Measurements from ENCODE around the gene GPBP1. TPM values are rescaled to one million over a fixed set of nuclear protein-coding genes. Genes with fewer than 3 reads are reported as not detected.

The GPBP1 gene
- total and polyA plus RNA-seq, 8 donors = 23.4 to 54.0 (median 29.0) TPM

DNA sequence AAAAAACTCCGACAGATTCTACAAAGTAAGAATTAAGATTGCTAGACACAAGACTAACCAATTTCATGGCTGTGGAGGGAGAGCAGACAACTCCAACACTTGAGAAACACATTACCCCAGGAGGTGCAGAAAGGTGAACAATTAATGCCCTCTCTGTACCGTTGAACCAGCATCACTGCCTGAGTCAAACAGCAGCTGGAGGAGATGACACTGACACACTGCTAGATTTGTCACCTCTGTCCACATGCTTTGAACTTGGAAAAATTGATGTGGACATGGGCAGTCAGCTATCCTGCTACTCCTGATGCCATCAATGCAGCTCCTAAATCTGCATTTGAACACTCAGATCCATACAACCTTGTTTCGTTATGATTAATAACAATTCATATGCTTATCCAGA is 51.7 kb downstream of the GPBP1 start:
- TF ChIP-seq CTCF (IDR thresholded peaks at IDR 0.05) = no peak
- Histone ChIP-seq H3K9me3 (no peaks in the 10 kb centered on the region), H3K27ac (no peak overlapping the region), H3K4me1 (no peaks in the 10 kb centered on the region), H3K36me3 (no peaks in the 10 kb centered on the region), H3K27me3 (no peaks in the 10 kb centered on the region), H3K4me3 (no peak overlapping the region)
- intact Hi-C loops (cut with DNase I) = loop anchor here in 2 of 3 donors (10.0 kb wide), 2 partner anchors 91 to 321 kb away; partner anchors contain the start of gene SETD9 (in 2 of the 2)
- FAIRE-seq (no peak), DNase-seq (no peak), ATAC-seq (no peak)
- WGBS, 2 donors = 77 to 81% methylated on average over 3 of the region's 3 CpGs

- intact Hi-C loops (cut with DNase I) = loop anchor here in 2 of 3 donors (10.0 kb wide), 2 partner anchors 95 to 325 kb away; partner anchors contain the start of gene SETD9 (in 2 of the 2)
- FAIRE-seq = no peak
- no peak for TF ChIP-seq CTCF (IDR thresholded peaks at IDR 0.05)
- Histone ChIP-seq H3K9me3 (no peaks in the 10 kb centered on the region), H3K4me3 (no peak overlapping the region), H3K4me1 (peaks cover 0 to 3% (median 0%) of the 10 kb centered on the region in 3 donors), H3K36me3 (peaks cover 0 to 26% (median 0%) of the 10 kb centered on the region in 3 donors), H3K27ac (no peak overlapping the region), H3K27me3 (no peaks in the 10 kb centered on the region)
- ATAC-seq = no peak
- no peak for DNase-seq
- 99 to 100% methylated on average over 4 of the region's 4 CpGs for WGBS, 2 donors
Measured at GRCh38 chr5:57229313-57229712, 55.5 kb downstream of the GPBP1 start.

- no peak for TF ChIP-seq CTCF (IDR thresholded peaks at IDR 0.05)
- no peak overlapping the region for H3K27ac ChIP-seq
- peaks cover 0 to 26% (median 0%) of the 10 kb centered on the region in 3 donors for H3K36me3 ChIP-seq
- no peak overlapping the region for H3K4me3 ChIP-seq
- no peaks in the 10 kb centered on the region for H3K27me3 ChIP-seq
- DNase-seq (no peak), ATAC-seq (peak in 2 of 4 donors; percentile 32 to 37), FAIRE-seq (no peak)
- H3K4me1 ChIP-seq = peaks cover 0 to 3% (median 0%) of the 10 kb centered on the region in 3 donors
- intact Hi-C loops (cut with DNase I) = no loop called here
- 87 to 88% methylated on average over 4 of the region's 4 CpGs for WGBS, 2 donors
- no peaks in the 10 kb centered on the region for H3K9me3 ChIP-seq
Measured at GRCh38 chr5:57231607-57232006, 57.7 kb downstream of the GPBP1 start.

DNA sequence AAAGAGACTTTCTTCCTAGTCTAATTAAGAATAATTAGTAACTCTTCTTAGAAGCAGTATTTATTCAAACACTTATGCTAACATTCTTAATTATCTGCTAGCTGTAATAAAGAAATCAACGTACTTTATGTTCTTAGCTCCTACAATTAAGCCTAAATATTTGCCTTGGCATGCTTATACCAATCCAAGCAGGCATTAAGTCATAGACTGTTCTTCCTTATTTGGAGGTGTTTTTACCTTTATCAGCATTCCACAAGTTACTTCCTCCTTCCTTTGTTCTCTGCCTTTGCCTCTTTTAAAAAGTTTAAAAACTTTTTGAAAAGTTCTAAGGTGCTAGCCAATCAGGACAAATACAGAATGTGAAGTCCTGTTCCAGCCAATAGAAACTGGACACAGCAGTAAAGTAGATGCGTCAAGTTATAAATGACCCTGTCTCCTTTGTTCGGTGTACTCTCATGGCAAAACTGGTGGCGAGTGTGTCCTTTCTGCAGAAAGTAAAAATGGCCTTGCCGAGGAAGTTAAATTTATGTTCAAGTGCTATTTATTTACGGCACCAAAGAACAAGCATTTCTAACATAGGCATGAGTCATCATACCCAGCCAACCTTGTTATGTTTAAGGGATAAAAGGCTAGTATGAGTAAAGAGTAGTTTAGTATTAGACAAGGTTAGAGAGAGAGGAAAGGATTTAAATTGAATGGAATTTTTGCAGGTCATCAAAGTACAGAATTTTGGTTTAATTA is 58.6 kb downstream of the GPBP1 start:
- ATAC-seq = peak; percentile 30 to 57 (median 42)
- no peak overlapping the region for H3K27ac ChIP-seq

More for the DNA sequence above, 58.6 kb downstream of the GPBP1 start:
- DNase-seq = no peak
- peaks cover 0 to 3% (median 0%) of the 10 kb centered on the region in 3 donors for H3K4me1 ChIP-seq
- no peak for TF ChIP-seq CTCF (IDR thresholded peaks at IDR 0.05)
- no peak for FAIRE-seq
- intact Hi-C loops (cut with DNase I) = no loop called here
- no peaks in the 10 kb centered on the region for H3K9me3 ChIP-seq
- no peaks in the 10 kb centered on the region for H3K27me3 ChIP-seq
- H3K36me3 ChIP-seq = peaks cover 0 to 26% (median 0%) of the 10 kb centered on the region in 3 donors
- H3K4me3 ChIP-seq = no peak overlapping the region
- 84 to 86% methylated on average over 6 of the region's 6 CpGs for WGBS, 2 donors

Measured in pancreas (tissue), 10 donors.